Upper lobe of right lung (tissue), 1 donor: ENCODE measurements around the gene MYF5. TPM values are rescaled to one million over a fixed set of nuclear protein-coding genes. Genes with fewer than 3 reads are reported as not detected.

Experiments
- ATAC-seq: fragments of 200-7000 bp; cut with Tn5 transposase; one replicate; pipeline ENCODE4 v1.9.1; 2020; ENCODE audit warnings: mild to moderate bottlenecking, moderate library complexity
- DNase-seq: peaks from one replicate; pipeline ENCODE4 v3.0.0-alpha.2; 2020
- H3K27ac ChIP-seq: fragments of 200-600 bp; one replicate; pipeline ENCODE4 v1.8.0; 2022
- H3K27me3 ChIP-seq: fragments of 200-600 bp; one replicate; pipeline ENCODE4 v1.8.0; 2022; ENCODE audit warnings: mild to moderate bottlenecking
- H3K36me3 ChIP-seq: fragments of 200-600 bp; one replicate; pipeline ENCODE4 v1.8.0; 2022
- H3K4me1 ChIP-seq: fragments of 200-600 bp; one replicate; pipeline ENCODE4 v1.8.0; 2022
- H3K4me3 ChIP-seq: fragments of 200-600 bp; one replicate; pipeline ENCODE4 v1.8.0; 2022; ENCODE audit warnings: mild to moderate bottlenecking
- H3K9me3 ChIP-seq: fragments of 200-600 bp; one replicate; pipeline ENCODE4 v1.8.0; 2022
- CTCF ChIP-seq: fragments of 200-600 bp; IDR thresholded peaks from one replicate; pipeline ENCODE4 v1.8.0; 2022; ENCODE audit warnings: antibody characterized with exemption
- intact Hi-C: fragments of 100-400 bp; cut with DNase I; formaldehyde crosslinking; loops from one replicate; pipeline ENCODE4 v1.11.0; 2022
- total RNA-seq: library from RNA; stranded (reverse); fragmentation: NEBNext Ultra II Directional; extraction: Animal tissue kit (Norgen Biotek cat#: 25700); gene quantifications from one replicate; pipeline ENCODE4 v1.2.1, GENCODE V29; 2021
- donor health status: DM: no; HTN: yes; CAD: no; lungs with severe emphysema.

MYF5 gene
- total RNA-seq, 1 donor from 2014 or later = not detected

GRCh38 chr12:80713419-80713818 is 3.3 kb upstream of the MYF5 start:
- Histone ChIP-seq H3K9me3 (no peaks in the 10 kb centered on the region), H3K36me3 (no peaks in the 10 kb centered on the region), H3K27ac (no peak overlapping the region), H3K4me1 (no peaks in the 10 kb centered on the region), H3K27me3 (peaks cover 6% of the 10 kb centered on the region), H3K4me3 (no peak overlapping the region)
- TF ChIP-seq CTCF = no peak
- no peak for ATAC-seq
- DNase-seq = no peak
- intact Hi-C loops = no loop called here

GRCh38 chr12:80714055-80714454 is 2.7 kb upstream of the MYF5 start:
- ATAC-seq (no peak), DNase-seq (no peak)
- intact Hi-C loops = no loop called here
- Histone ChIP-seq H3K27ac (no peak overlapping the region), H3K9me3 (no peaks in the 10 kb centered on the region), H3K36me3 (no peaks in the 10 kb centered on the region), H3K4me3 (no peak overlapping the region), H3K27me3 (no peaks in the 10 kb centered on the region), H3K4me1 (no peaks in the 10 kb centered on the region)
- no peak for TF ChIP-seq CTCF

GRCh38 chr12:80714846-80715245 is 1.9 kb upstream of the MYF5 start:
- TF ChIP-seq CTCF = no peak
- Histone ChIP-seq H3K4me3 (no peak overlapping the region), H3K9me3 (no peaks in the 10 kb centered on the region), H3K36me3 (no peaks in the 10 kb centered on the region), H3K4me1 (no peaks in the 10 kb centered on the region), H3K27ac (no peak overlapping the region), H3K27me3 (no peaks in the 10 kb centered on the region)
- intact Hi-C loops = no loop called here
- DNase-seq = no peak
- ATAC-seq = no peak

GRCh38 chr12:80715713-80716249 is 931 bp upstream of the MYF5 start:
- ATAC-seq = no peak

GRCh38 chr12:80717856-80718255 is 1.1 kb downstream of the MYF5 start:
- TF ChIP-seq CTCF = no peak
- H3K27me3 ChIP-seq = no peaks in the 10 kb centered on the region
- no peaks in the 10 kb centered on the region for H3K9me3 ChIP-seq
- no peak for ATAC-seq
- no peak for DNase-seq
- no peaks in the 10 kb centered on the region for H3K36me3 ChIP-seq
- H3K27ac ChIP-seq = no peak overlapping the region
- H3K4me3 ChIP-seq = no peak overlapping the region
- intact Hi-C loops = no loop called here
- H3K4me1 ChIP-seq = no peaks in the 10 kb centered on the region

More at GRCh38 chr12:80715713-80716249, 931 bp upstream of the MYF5 start:
- Histone ChIP-seq H3K4me1 (no peaks in the 10 kb centered on the region), H3K27ac (no peak overlapping the region), H3K27me3 (no peaks in the 10 kb centered on the region), H3K9me3 (no peaks in the 10 kb centered on the region), H3K4me3 (no peak overlapping the region), H3K36me3 (no peaks in the 10 kb centered on the region)
- TF ChIP-seq CTCF = no peak
- DNase-seq = no peak
- intact Hi-C loops = no loop called here

GRCh38 chr12:80720516-80720915 is 3.8 kb downstream of the MYF5 start:
- H3K9me3 ChIP-seq = no peaks in the 10 kb centered on the region
- intact Hi-C loops = no loop called here
- H3K36me3 ChIP-seq = no peaks in the 10 kb centered on the region
- H3K27ac ChIP-seq = no peak overlapping the region
- H3K4me1 ChIP-seq = no peaks in the 10 kb centered on the region
- no peak for DNase-seq
- no peak for TF ChIP-seq CTCF
- no peak for ATAC-seq
- no peaks in the 10 kb centered on the region for H3K27me3 ChIP-seq
- no peak overlapping the region for H3K4me3 ChIP-seq
